Kidney capillary endothelial cell (primary cell): ENCODE data around the gene TP73.
A peak's percentile ranks its signal among the peaks of the same experiment; 100 is the strongest.
"Not testable (repeated sequence)": the region's sequence is repeated elsewhere in the genome, so short reads cannot be mapped to it uniquely, and the experiment has no call there.

Source experiments
- DNase-seq: peaks from one replicate; pipeline ENCODE4 v3.0.0-alpha.2; 2018; ENCODE audit warnings: low spot score

The TP73 gene

GRCh38 chr1:3744646-3745045, 92.3 kb downstream of the TP73 start:
- no peak for DNase-seq

- DNase-seq, result no peak
These were observed 92.8 kb downstream of the TP73 start for GRCh38 chr1:3745071-3745470.

GRCh38 chr1:3745590-3746381, 93.5 kb downstream of the TP73 start:
- no peak for DNase-seq

- DNase-seq, result no peak
These were observed 94.1 kb downstream of the TP73 start for GRCh38 chr1:3746389-3746829.

GRCh38 chr1:3746830-3747521, 94.7 kb downstream of the TP73 start:
- DNase-seq, result peak; percentile 48

GRCh38 chr1:3747522-3747848, 95.2 kb downstream of the TP73 start:
- no peak for DNase-seq

DNA sequence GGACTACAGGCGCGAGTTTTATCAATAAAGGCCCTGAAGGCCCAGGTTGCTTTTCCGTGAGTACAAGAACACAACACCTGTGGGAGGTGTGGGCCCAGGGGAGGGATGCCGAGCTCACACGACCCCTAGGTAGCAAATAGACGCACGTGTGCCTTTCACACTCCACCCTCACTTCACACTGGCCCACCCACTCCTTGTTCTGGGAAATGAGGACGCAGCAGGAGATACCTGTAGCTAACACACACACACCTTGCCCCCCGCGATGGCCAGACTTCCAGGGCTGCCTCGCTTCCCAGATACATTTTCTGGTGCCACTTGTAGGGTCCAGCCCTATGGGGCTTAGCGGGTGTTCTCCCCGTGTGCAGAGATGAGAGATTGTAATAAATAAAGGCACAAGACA, 95.6 kb downstream of the TP73 start:
- no peak for DNase-seq

DNA sequence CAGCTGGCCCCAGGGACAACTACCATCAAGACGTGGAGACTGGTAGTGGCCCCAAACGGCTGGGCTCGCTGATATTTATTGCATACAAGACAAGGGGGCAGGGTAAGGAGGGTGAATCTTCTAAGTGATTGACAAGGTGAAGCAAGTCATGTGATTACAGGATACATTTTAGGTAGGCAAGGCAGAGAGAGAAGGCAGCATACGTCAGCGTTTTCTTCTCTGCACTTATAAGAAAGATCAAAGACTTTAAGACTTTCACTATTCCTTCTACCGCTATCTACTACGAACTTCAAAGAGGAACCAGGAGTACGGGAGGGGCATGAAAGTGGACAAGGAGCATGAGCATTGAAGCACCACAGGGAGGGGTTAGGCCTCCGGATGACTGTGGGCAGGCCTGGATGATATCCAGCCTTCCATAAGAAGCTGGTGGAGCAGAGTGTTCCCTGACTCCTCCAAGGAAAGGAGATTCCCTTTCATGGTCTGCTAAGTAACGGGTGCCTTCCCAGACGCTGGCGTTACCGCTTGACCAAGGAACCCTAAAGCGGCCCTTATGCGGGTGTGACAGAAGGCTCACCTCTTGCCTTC, 96.1 kb downstream of the TP73 start:
- DNase-seq, result not testable (repeated sequence)

DNA sequence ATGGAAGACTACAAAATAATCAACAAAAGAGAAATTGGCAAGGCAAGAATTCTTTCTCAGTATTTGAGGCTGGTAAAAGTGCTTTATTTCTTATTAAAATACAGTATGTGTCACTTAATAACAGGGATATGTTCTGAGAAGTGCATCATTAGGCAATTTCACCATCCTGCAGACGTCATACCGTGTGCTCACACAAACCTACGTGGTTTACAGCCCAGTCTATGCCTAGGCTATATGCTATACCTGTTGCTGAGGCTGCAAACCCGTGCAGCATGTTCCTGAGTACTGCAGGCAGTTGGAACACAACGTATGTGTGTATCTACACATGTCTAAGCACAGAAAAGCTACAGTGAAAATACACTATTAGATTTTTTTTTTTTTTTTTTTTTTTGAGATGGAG, 97.2 kb downstream of the TP73 start:
- DNase-seq, result no peak

- DNase-seq, result no peak
These were observed 98.4 kb downstream of the TP73 start for GRCh38 chr1:3750741-3751140.

DNA sequence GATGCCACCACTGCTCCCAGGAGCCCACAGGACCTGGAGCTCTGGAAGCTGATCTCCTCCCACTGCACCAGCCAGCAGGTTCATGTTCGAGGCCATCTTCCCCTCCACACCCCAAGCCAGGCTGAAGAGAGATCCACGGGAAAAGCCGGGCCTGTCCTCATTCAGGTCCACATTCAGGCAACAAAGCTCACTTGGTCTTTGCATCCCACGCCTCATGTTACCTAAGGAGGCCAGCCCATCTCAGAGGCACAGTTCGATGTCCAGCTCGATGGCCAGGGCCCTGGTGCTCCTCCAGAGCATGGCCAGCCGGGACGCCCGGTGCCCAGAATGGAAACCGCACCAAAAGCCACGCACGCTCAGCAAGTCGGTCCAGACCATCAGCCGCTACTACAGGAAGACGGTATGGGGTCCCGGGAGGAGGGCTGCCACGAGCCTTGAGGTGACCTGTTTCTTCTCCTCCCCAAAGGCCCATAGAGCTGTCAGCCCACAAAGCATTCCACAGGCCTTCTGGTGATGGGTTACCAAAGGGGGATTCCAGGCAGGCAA, 100.2 kb downstream of the TP73 start, which contains the start of gene CCDC27:
Gene CCDC27 (plus strand): TSS at position 51 of the 546 bp plus-strand sequence. CDS start 32 bp downstream, at position 83.
- DNase-seq, result no peak

DNA sequence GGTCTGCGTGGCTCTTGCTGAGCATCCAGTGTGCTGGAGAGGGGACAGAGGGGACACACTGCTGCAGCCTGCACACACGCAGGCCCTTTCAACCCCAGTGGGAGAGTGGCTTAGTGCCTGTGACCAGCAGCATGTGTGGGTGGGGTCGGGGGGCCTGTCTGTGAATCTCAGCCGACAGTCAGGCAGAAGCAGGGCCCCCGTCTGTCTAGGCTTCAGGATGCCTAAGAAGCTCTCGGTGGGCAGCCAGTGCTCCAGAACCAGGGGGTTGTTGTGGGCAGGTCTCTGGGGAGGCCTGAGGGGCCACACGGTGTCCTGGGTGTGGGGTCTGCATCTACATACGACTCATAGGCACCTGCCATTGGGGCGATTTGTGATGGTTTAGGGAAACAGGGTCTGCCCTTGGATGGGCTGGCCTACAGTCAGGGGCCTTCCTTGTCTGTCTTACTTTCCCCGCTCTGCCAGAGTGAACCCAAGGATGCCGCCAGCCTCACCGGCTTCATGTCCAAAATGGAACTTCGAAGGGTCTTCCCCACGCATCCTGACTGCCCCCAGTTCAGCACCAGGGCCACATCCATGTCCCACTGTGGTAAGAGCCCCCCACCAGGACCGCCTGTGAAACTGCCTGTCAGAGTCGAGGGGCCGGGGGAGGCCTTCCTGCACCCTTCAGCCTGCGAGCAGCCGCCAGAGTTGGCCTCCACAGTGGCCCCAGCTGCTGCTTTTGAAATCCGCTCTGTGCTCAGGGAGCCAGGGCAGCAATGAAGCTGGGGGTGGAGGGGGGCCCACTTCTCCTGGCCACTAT, 101.5 kb downstream of the TP73 start:
- DNase-seq, result no peak

DNA sequence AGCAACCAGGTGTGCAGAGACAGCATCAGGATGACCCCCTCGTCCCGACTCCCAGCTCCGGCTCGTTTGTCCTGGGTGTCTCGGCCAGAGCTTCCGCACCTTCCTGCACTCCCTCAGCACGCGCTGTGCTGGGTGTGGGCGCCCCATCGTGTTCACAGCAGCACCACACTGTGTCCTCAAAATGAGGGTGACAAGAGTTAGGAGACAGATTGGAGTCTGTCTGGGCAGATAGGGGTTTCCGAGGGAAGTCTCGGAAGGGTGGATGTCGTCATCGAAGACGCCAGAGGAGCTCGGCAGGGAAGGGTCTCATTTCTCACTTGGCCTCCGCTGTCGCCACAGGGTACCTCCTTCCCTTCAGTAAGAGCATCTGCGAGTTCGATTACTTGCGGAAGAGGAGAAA, 104.1 kb downstream of the TP73 start:
- DNase-seq, result no peak

- DNase-seq, result no peak
These were observed 106.8 kb downstream of the TP73 start for GRCh38 chr1:3759164-3759563.

DNA sequence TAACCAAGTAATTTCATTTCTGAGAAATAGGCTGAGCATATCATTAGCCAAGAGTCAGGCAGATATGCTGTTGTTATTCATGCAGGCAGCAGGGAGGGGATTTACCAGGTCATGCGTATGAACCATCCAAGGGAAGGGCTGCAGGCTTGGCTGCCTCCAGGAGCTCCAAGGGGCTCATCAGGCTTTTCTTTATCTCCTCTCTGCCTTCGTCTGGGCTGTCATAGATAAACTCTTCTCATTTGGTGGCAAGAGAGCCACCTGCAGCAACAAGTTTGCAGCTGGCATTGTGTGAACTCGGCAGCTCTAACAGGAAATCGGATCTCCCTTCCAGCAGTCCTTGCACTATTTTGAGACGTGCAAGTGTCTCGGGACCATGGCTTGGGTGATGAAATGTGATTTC, 107.5 kb downstream of the TP73 start:
- DNase-seq, result no peak

DNA sequence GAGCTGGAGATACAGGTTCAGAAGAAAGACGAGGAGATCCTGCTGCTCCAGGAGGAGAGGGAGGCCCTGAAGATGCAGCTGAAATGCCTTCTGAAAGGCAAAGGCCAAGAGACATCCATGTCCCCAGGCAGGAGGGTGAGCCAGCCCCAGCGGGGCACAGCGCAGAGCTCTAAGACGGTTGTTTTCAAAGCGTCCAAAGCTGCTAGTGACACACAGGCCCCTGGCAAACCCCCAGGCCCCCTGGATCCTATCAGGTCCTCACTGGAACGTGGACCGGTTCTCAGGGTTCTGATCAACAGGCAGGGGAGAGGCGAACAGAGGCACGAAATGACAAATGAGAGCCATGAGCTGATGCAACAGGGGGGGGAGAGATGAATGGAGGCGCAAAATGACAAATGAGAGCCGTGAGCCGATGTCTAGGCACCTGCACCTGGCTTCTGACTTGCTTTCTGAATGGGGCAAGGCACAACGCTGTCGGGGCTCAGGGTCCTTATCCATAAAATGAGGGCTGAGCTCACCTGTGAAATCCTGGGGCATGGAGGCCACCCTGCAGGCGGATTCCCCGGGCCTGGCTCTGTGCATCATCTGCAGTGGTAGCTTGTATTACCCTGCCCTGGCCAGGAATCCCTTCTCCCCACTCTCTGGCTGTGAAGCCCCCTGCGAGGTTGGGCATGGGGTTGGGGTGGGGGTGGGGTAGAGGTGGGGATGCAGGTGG, 109.1 kb downstream of the TP73 start:
- DNase-seq, result no peak

GRCh38 chr1:3762151-3762872, 110.0 kb downstream of the TP73 start:
- DNase-seq, result no peak

DNA sequence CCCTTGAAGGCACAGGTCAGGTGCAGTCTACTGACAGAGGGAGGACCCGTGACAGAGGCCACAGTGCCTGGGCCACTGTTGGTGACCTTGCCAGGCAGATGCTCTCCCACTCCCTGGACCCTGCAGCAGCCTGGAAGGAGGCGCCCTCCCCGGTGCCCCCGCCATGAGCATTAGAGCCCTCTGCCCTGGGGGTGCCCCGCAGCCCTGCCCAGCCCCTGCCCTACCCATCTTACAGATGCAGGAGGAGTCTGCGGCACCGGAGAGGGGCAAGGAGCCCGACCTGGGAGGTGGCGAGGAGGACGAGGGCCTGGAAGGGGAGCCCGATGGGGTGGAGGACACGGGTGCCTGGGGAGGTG, 110.5 kb downstream of the TP73 start:
- DNase-seq, result no peak

GRCh38 chr1:3763351-3764125, 111.2 kb downstream of the TP73 start:
- no peak for DNase-seq

DNA sequence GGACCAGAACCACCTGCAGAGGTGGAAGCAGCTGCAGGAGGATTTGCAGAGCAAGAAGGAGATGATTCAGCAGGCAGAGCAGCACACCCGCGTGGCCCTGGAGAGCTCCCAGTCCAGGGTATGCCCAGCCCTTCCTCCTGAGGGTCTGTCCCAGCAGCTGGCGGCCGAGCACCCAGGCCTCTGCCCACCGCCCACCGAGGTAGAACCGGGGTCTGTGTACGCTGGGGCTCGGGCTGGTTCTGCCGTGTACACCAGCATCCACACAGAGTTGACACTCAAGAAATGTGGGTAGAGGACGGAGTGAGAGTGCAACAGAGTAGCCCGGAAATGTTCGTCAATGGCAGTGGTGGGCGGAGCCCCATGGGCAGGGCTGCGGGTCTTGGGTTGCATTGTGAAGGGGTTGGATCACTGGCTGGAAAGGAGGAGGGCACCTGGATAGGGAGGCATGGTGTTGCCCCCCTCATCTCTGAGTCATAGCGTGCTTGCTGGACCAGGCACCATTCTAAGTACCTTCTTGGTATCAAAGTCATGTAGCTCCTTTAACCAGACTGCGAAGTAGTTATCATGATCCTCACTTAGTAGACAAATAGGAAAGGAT, 115.1 kb downstream of the TP73 start:
- no peak for DNase-seq
